Esophagus muscularis mucosa (tissue), 4 donors: Measurements from ENCODE around the gene EMD. TPM values are rescaled to one million over a fixed set of nuclear protein-coding genes. Genes with fewer than 3 reads are reported as not detected.
A peak's percentile ranks its signal among the peaks of the same experiment; 100 is the strongest.

ENCODE experiments used
- DNase-seq: peaks from one replicate; pipeline ENCODE4 v3.0.0-alpha.2; 2017; ENCODE audit errors: extremely low spot score
- H3K27ac ChIP-seq, 4 donors: fragments of 200-600 bp; sonication (generic); replicated peaks in 1 of 4; 1 replicate in 3 of 4; 2 replicates in 1 of 4; pipeline ENCODE4 v1.5.1; 2016 to 2019; ENCODE audit warnings: mild to moderate bottlenecking in 1 of 4
- H3K27me3 ChIP-seq, 4 donors: fragments of 200-600 bp; sonication (generic); one replicate each; pipeline versions ENCODE4 v1.5.1 to v1.6.0; 2016 to 2019
- H3K36me3 ChIP-seq, 4 donors: fragments of 200-600 bp; sonication (generic); one replicate each; pipeline ENCODE4 v1.5.1; 2016 to 2019
- H3K4me1 ChIP-seq, 4 donors: fragments of 200-600 bp; sonication (generic); one replicate each; pipeline ENCODE4 v1.5.1; 2016 to 2019
- H3K4me3 ChIP-seq, 4 donors: fragments of 200-600 bp; sonication (generic); 1 replicate in 2 of 4; 2 replicates in 2 of 4; pipeline ENCODE4 v1.5.1; 2016 to 2019; ENCODE audit warnings: mild to moderate bottlenecking in 4 of 4, moderate library complexity in 1 of 4
- H3K9me3 ChIP-seq, 4 donors: fragments of 200-600 bp; sonication (generic); 1 replicate in 3 of 4; 2 replicates in 1 of 4; pipeline ENCODE4 v1.5.1; 2016 to 2019
- EP300 ChIP-seq: sonication (generic); formaldehyde crosslinking; IDR thresholded peaks from one replicate; pipeline ENCODE4 v1.6.1; 2017; ENCODE audit warnings: antibody characterized with exemption
- POLR2A ChIP-seq: fragments of 450-650 bp; IDR thresholded peaks from one replicate; pipeline ENCODE4 v1.6.1; 2017; ENCODE audit warnings: antibody characterized with exemption, moderate library complexity, mild to moderate bottlenecking, low read depth
- POLR2AphosphoS5 ChIP-seq, 2 donors: sonication (generic); formaldehyde crosslinking; IDR thresholded peaks; one replicate each; pipeline ENCODE4 v1.6.1; 2017; ENCODE audit warnings: antibody characterized with exemption in 2 of 2
- WGBS: methylation state at CpG from one replicate; pipeline ENCODE4 v1.1.5; 2018; 5-methylcytosine and 5-hydroxymethylcytosine counted together
- intact Hi-C: fragments of 100-400 bp; cut with DNase I; formaldehyde crosslinking; loops from one replicate; pipeline ENCODE4 v1.15.1; 2023
- small RNA-seq, 3 donors: library from RNA; depleted of rRNA; stranded (forward); fragments of <200 nt; gene quantifications; one replicate each; pipeline ENCODE3, GENCODE V24; 2016
- total RNA-seq, 4 donors: library from RNA; depleted of rRNA; stranded (reverse); fragments of >200 nt; gene quantifications; one replicate each; pipeline versions ENCODE4 v1.1.0 to v1.2.1, GENCODE V29; 2016
- TF ChIP-seq, protein P1 (sequence below), 3 experiments: fragments of 200-600 bp in 2 of 3; fragments of 450-650 bp in 1 of 3; sonication (generic) in 2 of 3; IDR thresholded peaks; one replicate each; pipeline ENCODE4 v1.5.1; 2017 to 2019; ENCODE audit warnings: antibody characterized with exemption in 3 of 3, mild to moderate bottlenecking in 2 of 3, moderate library complexity in 1 of 3

EMD gene
- total RNA-seq, 4 donors from 2014 or later, result 37.0 to 64.7 (median 57.7) TPM

GRCh38 chrX:154428176-154429171, 49.4 kb downstream of the EMD start, which contains the start of gene ATP6AP1:
Gene ATP6AP1, plus strand, starts transcription at chrX:154428677. Its CDS starts 16 bp downstream, at chrX:154428693.
- peaks cover 5 to 34% (median 33%) of the 10 kb centered on the region in 4 donors for H3K4me1 ChIP-seq
- peaks cover 0 to 23% (median 18%) of the 10 kb centered on the region in 4 donors for H3K36me3 ChIP-seq
- intact Hi-C loops, result no loop called here
- 58% methylated on average over 79 of the region's 87 CpGs for WGBS
- DNase-seq, result peak; percentile 96
- no peaks in the 10 kb centered on the region for H3K27me3 ChIP-seq
- peak within 1 kb of the TSS; percentile 81 to 85 (median 84) for H3K27ac ChIP-seq
- H3K9me3 ChIP-seq, result no peaks in the 10 kb centered on the region
- TF ChIP-seq, protein P1, sequence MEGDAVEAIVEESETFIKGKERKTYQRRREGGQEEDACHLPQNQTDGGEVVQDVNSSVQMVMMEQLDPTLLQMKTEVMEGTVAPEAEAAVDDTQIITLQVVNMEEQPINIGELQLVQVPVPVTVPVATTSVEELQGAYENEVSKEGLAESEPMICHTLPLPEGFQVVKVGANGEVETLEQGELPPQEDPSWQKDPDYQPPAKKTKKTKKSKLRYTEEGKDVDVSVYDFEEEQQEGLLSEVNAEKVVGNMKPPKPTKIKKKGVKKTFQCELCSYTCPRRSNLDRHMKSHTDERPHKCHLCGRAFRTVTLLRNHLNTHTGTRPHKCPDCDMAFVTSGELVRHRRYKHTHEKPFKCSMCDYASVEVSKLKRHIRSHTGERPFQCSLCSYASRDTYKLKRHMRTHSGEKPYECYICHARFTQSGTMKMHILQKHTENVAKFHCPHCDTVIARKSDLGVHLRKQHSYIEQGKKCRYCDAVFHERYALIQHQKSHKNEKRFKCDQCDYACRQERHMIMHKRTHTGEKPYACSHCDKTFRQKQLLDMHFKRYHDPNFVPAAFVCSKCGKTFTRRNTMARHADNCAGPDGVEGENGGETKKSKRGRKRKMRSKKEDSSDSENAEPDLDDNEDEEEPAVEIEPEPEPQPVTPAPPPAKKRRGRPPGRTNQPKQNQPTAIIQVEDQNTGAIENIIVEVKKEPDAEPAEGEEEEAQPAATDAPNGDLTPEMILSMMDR (IDR thresholded peaks at IDR 0.05), result no peak
- TF ChIP-seq POLR2AphosphoS5 (IDR thresholded peaks at IDR 0.05) (peak; percentile 76 to 86), EP300 (no peak), POLR2A (peak; percentile 29)
- H3K4me3 ChIP-seq, result peak within 1 kb of the TSS; percentile 69 to 84 (median 75)

DNA sequence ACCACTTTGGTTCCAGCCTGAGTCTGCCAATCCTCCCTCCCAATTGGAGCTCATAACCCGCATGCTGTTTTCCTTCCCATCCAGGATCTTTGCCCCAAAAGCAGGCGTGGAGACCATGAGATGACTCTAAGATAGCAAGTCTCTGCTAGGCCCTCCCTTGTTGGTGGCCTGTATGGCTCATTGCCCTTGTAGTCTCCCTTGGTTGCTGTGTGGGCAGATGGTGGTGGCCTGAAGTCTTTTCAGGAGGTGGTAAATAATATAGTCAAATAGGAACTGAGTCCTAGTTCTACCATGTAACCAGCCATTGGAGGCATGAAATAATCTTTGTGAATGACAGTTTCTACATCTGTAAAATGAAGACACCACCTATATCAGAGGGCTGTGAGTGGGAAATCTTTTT, 50.6 kb downstream of the EMD start:
- Histone ChIP-seq H3K36me3 (peaks cover 0 to 35% (median 29%) of the 10 kb centered on the region in 4 donors), H3K4me1 (peaks cover 5 to 34% (median 33%) of the 10 kb centered on the region in 4 donors), H3K27me3 (no peaks in the 10 kb centered on the region), H3K27ac (no peak overlapping the region), H3K4me3 (peak overlapping the region; percentile 69 to 84 (median 75)), H3K9me3 (no peaks in the 10 kb centered on the region)
- no peak for DNase-seq
- no peak for TF ChIP-seq POLR2AphosphoS5 (IDR thresholded peaks at IDR 0.05)
- no peak for TF ChIP-seq EP300
- TF ChIP-seq, protein P1 (IDR thresholded peaks at IDR 0.05), result no peak
- TF ChIP-seq POLR2A, result no peak
- intact Hi-C loops, result no loop called here
- WGBS, result 68% methylated on average over 2 of the region's 2 CpGs

GRCh38 chrX:154430479-154430878, 51.4 kb downstream of the EMD start:
- no peaks in the 10 kb centered on the region for H3K9me3 ChIP-seq
- WGBS, result 63% methylated on average over 6 of the region's 6 CpGs
- H3K27ac ChIP-seq, result peak overlapping the region in 1 of 4 donors; percentile 26
- no peak for DNase-seq
- peaks cover 0 to 43% (median 36%) of the 10 kb centered on the region in 4 donors for H3K36me3 ChIP-seq
- peaks cover 5 to 34% (median 33%) of the 10 kb centered on the region in 4 donors for H3K4me1 ChIP-seq
- intact Hi-C loops, result no loop called here
- TF ChIP-seq EP300 (no peak), POLR2AphosphoS5 (IDR thresholded peaks at IDR 0.05) (no peak), POLR2A (no peak)
- TF ChIP-seq, protein P1 (IDR thresholded peaks at IDR 0.05), result no peak
- H3K4me3 ChIP-seq, result no peak overlapping the region
- no peaks in the 10 kb centered on the region for H3K27me3 ChIP-seq

GRCh38 chrX:154430916-154431315, 51.8 kb downstream of the EMD start:
- WGBS, result 68% methylated on average over 7 of the region's 7 CpGs
- peak overlapping the region in 1 of 4 donors; percentile 26 for H3K27ac ChIP-seq
- peaks cover 0 to 46% (median 39%) of the 10 kb centered on the region in 4 donors for H3K36me3 ChIP-seq
- H3K9me3 ChIP-seq, result no peaks in the 10 kb centered on the region
- peaks cover 5 to 34% (median 33%) of the 10 kb centered on the region in 4 donors for H3K4me1 ChIP-seq
- no peak for DNase-seq
- intact Hi-C loops, result no loop called here
- no peaks in the 10 kb centered on the region for H3K27me3 ChIP-seq
- no peak overlapping the region for H3K4me3 ChIP-seq
- TF ChIP-seq, protein P1 (IDR thresholded peaks at IDR 0.05), result no peak
- TF ChIP-seq EP300, result no peak

Small RNA genes lying within 50 kb of the gene (small RNA-seq; reads per million reads assigned to genes)
- gene SNORA70, result 0 reads per million in 3 donors

Other genes with a start within 250 kb of the EMD start
- not detected for gene OPN1LW, start 235.1 kb upstream of the EMD start, total RNA-seq
- not detected for gene OPN1MW, start 196.7 kb upstream of the EMD start, total RNA-seq
- not detected for gene OPN1MW2, start 159.5 kb upstream of the EMD start, total RNA-seq
- gene OPN1MW3, start 121.7 kb upstream of the EMD start, total RNA-seq, result not detected
- gene TEX28, start 84.2 kb upstream of the EMD start, total RNA-seq, result not detected
- gene TKTL1, start 83.5 kb upstream of the EMD start, total RNA-seq, result not detected
- gene FLNA, start 4.7 kb upstream of the EMD start, total RNA-seq, result over 10,000 TPM in 3 of 4 donors, 1,000 to 10,000 TPM in 1; 8,941 to 16,544 (median 12,362) TPM
- gene RPL10, start 19.1 kb downstream of the EMD start, total RNA-seq, result 1,000 to 10,000 TPM; 2,150 to 7,554 (median 4,519) TPM
- 10 to 100 TPM; 19.9 to 24.3 (median 22.6) TPM for gene DNASE1L1, start 30.0 kb downstream of the EMD start, total RNA-seq
- gene TAFAZZIN, start 32.2 kb downstream of the EMD start, total RNA-seq, result 10 to 100 TPM; 18.6 to 43.6 (median 32.5) TPM
- 10 to 100 TPM; 27.4 to 67.2 (median 34.7) TPM for gene ATP6AP1, start 49.4 kb downstream of the EMD start, total RNA-seq
- 100 to 1,000 TPM; 105 to 148 (median 128) TPM for gene GDI1, start 57.9 kb downstream of the EMD start, total RNA-seq
- 10 to 100 TPM; 47.7 to 63.5 (median 56.7) TPM for gene FAM50A, start 64.8 kb downstream of the EMD start, total RNA-seq
- gene PLXNA3, start 79.0 kb downstream of the EMD start, total RNA-seq, result 10 to 100 TPM in 1 of 4 donors, 1 to 10 TPM in 3; 2.2 to 17.9 (median 4.3) TPM
- gene LAGE3, start 100.0 kb downstream of the EMD start, total RNA-seq, result 10 to 100 TPM; 14.1 to 21.7 (median 16.9) TPM
- gene UBL4A, start 107.3 kb downstream of the EMD start, total RNA-seq, result 10 to 100 TPM; 41.7 to 75.8 (median 57.9) TPM
- gene SLC10A3, start 111.3 kb downstream of the EMD start, total RNA-seq, result 10 to 100 TPM; 24.5 to 44.9 (median 38.1) TPM
- gene FAM3A, start 136.9 kb downstream of the EMD start, total RNA-seq, result 10 to 100 TPM; 34.9 to 49.4 (median 40.4) TPM
- gene G6PD, start 167.6 kb downstream of the EMD start, total RNA-seq, result 10 to 100 TPM; 22.0 to 43.8 (median 27.3) TPM
- 10 to 100 TPM; 12.0 to 18.3 (median 17.3) TPM for gene IKBKG, start 168.3 kb downstream of the EMD start, total RNA-seq
- not detected for gene CTAG1A, start 205.8 kb downstream of the EMD start, total RNA-seq
- not detected for gene CTAG1B, start 240.0 kb downstream of the EMD start, total RNA-seq